GM12878 (cell line): ENCODE measurements around the gene CCDC15. TPM values are rescaled to one million over a fixed set of nuclear protein-coding genes. Genes with fewer than 3 reads are reported as not detected.

Experiments used
- ATAC-seq: fragments of 200-7000 bp; cut with Tn5 transposase; 3 replicates; pipeline ENCODE4 v1.9.1; 2020; ENCODE audit warnings: mild to moderate bottlenecking, moderate library complexity
- BruUV-seq: library from RNA; stranded (reverse); fragments of 400-500 nt; replicated peaks from 2 replicates; lab custom pipeline; 2021; lab: Mats Ljungman, UMichigan
- CTCF ChIA-PET: fragments of 300-600 bp; sonication (Branson Sonifier 250); formaldehyde crosslinking; extraction: SDS; loops from one replicate; lab custom pipeline; 2021; ENCODE audit warnings: inconsistent platforms; lab: Yijun Ruan, JAX
- POLR2A ChIA-PET: fragments of 350-600 bp; formaldehyde crosslinking; extraction: SDS; loops from one replicate; lab custom pipeline; 2021; ENCODE audit warnings: inconsistent platforms; lab: Charles Lee
- RAD21 ChIA-PET: fragments of 300-600 bp; sonication (Branson Sonifier 250); formaldehyde crosslinking; loops from one replicate; lab custom pipeline; 2023; ENCODE audit warnings: antibody characterized with exemption; ENCODE audit not compliant: unreplicated experiment; lab: Charles Lee
- SMC1A ChIA-PET: fragments of 300-600 bp; sonication (Branson Sonifier 250); formaldehyde crosslinking; loops from one replicate; lab custom pipeline; 2023; ENCODE audit not compliant: unreplicated experiment, uncharacterized antibody; lab: Charles Lee
- DNase-seq: peaks from one replicate; pipeline ENCODE4 v3.0.0-alpha.2; 2011; ENCODE audit warnings: low read depth, low spot score
- FAIRE-seq: peaks from 3 replicates; lab custom pipeline; 2011; peaks lifted over from hg19 to GRCh38; lab: Jason Lieb, UNC
- H2AFZ ChIP-seq: 2 replicates; pipeline ENCODE4 v1.6.0; 2011; ENCODE audit warnings: low read depth, low read length, control low read depth; ENCODE audit not compliant: control insufficient read depth
- H3K27ac ChIP-seq: 2 replicates; pipeline ENCODE4 v1.5.1; 2011; ENCODE audit warnings: control low read depth; ENCODE audit not compliant: control insufficient read depth, insufficient read depth
- H3K27me3 ChIP-seq, 2 experiments: replicated peaks in 1 of 2; 2 replicates each; pipeline versions ENCODE4 v1.6.0 to v1.6.1; 2011; ENCODE audit warnings: low read length in 1 of 2; ENCODE audit not compliant: control insufficient read depth in 2 of 2, insufficient read depth in 2 of 2
- H3K36me3 ChIP-seq, 2 experiments: 2 replicates each; pipeline ENCODE4 v1.5.1; 2011; ENCODE audit warnings: low read length in 1 of 2; ENCODE audit not compliant: control insufficient read depth in 2 of 2, insufficient read depth in 2 of 2
- H3K4me1 ChIP-seq: 2 replicates; pipeline ENCODE4 v1.6.1; 2011; ENCODE audit warnings: mild to moderate bottlenecking, low read length, moderate library complexity, mixed read lengths; ENCODE audit not compliant: control insufficient read depth, insufficient read depth
- H3K4me2 ChIP-seq: 2 replicates; pipeline ENCODE4 v1.6.0; 2011; ENCODE audit warnings: control low read depth; ENCODE audit not compliant: control insufficient read depth, insufficient read depth
- H3K4me3 ChIP-seq: fragments of 200-600 bp; sonication (generic); 2 replicates; pipeline ENCODE4 v1.5.1; 2016
- H3K79me2 ChIP-seq: 2 replicates; pipeline ENCODE4 v1.6.0; 2011; ENCODE audit warnings: low read length; ENCODE audit not compliant: control insufficient read depth, insufficient read depth
- H3K9ac ChIP-seq: 2 replicates; pipeline ENCODE4 v1.8.0; 2011; ENCODE audit warnings: low read length, control low read depth, mixed read lengths; ENCODE audit not compliant: control insufficient read depth, insufficient read depth
- H3K9me3 ChIP-seq: replicated peaks from 3 replicates; pipeline ENCODE4 v1.5.1; 2011; ENCODE audit warnings: mild to moderate bottlenecking, low read length; ENCODE audit not compliant: control insufficient read depth, insufficient read depth
- H4K20me1 ChIP-seq: 2 replicates; pipeline ENCODE4 v1.6.0; 2011; ENCODE audit not compliant: control insufficient read depth, insufficient read depth
- CBX5 ChIP-seq: sonication (generic); IDR thresholded peaks from 2 replicates; pipeline ENCODE4 v1.6.1; 2016; ENCODE audit warnings: low read depth, moderate library complexity, mild to moderate bottlenecking, inconsistent platforms
- E2F4 ChIP-seq: IDR thresholded peaks from 2 replicates; pipeline ENCODE4 v1.6.1; 2012; ENCODE audit warnings: low read depth, low read length, improper control_type of control experiment
- HDAC6 ChIP-seq: fragments of 200-600 bp; sonication (generic); IDR thresholded peaks from one replicate; pipeline ENCODE4 v1.8.0; 2017; ENCODE audit warnings: antibody characterized with exemption; ENCODE audit not compliant: unreplicated experiment
- MAX ChIP-seq: IDR thresholded peaks from 2 replicates; pipeline ENCODE4 v1.6.1; 2012; ENCODE audit warnings: low read depth, low read length, improper control_type of control experiment
- SMAD5 ChIP-seq: IDR thresholded peaks from 2 replicates; pipeline ENCODE4 v1.6.1; 2016; ENCODE audit warnings: antibody characterized with exemption, low read depth
- SMC3 ChIP-seq: IDR thresholded peaks from 2 replicates; pipeline ENCODE4 v1.6.1; 2011; ENCODE audit warnings: low read length, improper control_type of control experiment, borderline replicate concordance
- ZBTB33 ChIP-seq: fragments of 450-650 bp; IDR thresholded peaks from 2 replicates; pipeline ENCODE4 v1.6.1; 2017; ENCODE audit warnings: mild to moderate bottlenecking
- WGBS: methylation state at CpG from one replicate; pipeline ENCODE4 v1.1.6; 2016; ENCODE audit warnings: low lambda C conversion rate; ENCODE audit not compliant: insufficient replicate concordance, insufficient coverage; ENCODE audit errors: missing lambda C conversion rate; 5-methylcytosine and 5-hydroxymethylcytosine counted together
- in situ Hi-C: fragments of 300-500 bp; cut with MboI; formaldehyde crosslinking; loops from 9 replicates; pipeline ENCODE4 v1.14.3; 2018; ENCODE audit warnings: mixed read lengths
- intact Hi-C: fragments of 100-400 bp; cut with micrococcal nuclease; formaldehyde crosslinking; loops from one replicate; pipeline ENCODE4 v1.14.2; 2022; ENCODE audit not compliant: unreplicated experiment
- polyA plus RNA-seq, 11 experiments: library from polyadenylated mRNA; depleted of rRNA in 4 of 11; unstranded in 6 of 11; stranded (reverse) in 5 of 11; fragments of >200 nt; fragmentation: Nextera tagmentation in 4 of 11; fragmentation: Illumina TruSeq in 1 of 11; extraction: Ambion mirVana in 4 of 11; extraction: Trizol in 1 of 11; gene quantifications; 1 replicate in 1 of 11; 2 replicates in 10 of 11; pipeline versions ENCODE4 v1.2.1 to v1.2.3, GENCODE V29; 2011 to 2016; ENCODE audit warnings: inconsistent platforms in 2 of 11, missing spikeins in 2 of 11, low read depth in 1 of 11
- total RNA-seq, 4 experiments: library from RNA; depleted of rRNA in 3 of 4; stranded (reverse); fragments of >200 nt in 3 of 4; fragmentation: Illumina TruSeq in 1 of 4; extraction: Trizol in 1 of 4; gene quantifications; 2 replicates each; pipeline versions ENCODE4 v1.2.1 to v1.2.3, GENCODE V29; 2013 to 2021

Gene CCDC15
- total and polyA plus RNA-seq, 10 of the 15 experiments (the other 5 are each of a cell fraction or from before 2014, with no cell fraction given) = 2.0 to 5.3 (median 3.3) TPM

DNA sequence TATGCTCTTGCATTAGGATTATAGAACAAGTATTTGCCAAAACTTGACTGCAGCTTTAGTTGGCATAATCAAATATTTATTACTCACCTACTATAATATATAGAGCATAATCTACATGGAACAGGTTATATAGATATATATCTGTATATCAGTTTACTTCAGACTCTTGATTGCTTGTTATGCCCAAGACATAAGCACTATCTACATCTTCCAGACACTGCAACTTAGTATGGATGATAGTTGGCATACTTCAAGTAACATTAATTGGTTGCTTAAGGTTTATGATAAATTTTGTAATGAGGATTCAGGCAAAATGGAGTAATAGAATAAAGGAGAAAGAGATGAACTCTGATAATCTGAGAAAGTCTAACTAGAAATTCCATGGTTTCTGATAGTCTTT, 1.0 kb downstream of the CCDC15 start:
- no peak for FAIRE-seq
- in situ Hi-C loops = loop anchor here (10.0 to 25.0 kb wide), 2 partner anchors 190 to 932 kb away; partner anchors contain the start of gene HYLS1

DNA sequence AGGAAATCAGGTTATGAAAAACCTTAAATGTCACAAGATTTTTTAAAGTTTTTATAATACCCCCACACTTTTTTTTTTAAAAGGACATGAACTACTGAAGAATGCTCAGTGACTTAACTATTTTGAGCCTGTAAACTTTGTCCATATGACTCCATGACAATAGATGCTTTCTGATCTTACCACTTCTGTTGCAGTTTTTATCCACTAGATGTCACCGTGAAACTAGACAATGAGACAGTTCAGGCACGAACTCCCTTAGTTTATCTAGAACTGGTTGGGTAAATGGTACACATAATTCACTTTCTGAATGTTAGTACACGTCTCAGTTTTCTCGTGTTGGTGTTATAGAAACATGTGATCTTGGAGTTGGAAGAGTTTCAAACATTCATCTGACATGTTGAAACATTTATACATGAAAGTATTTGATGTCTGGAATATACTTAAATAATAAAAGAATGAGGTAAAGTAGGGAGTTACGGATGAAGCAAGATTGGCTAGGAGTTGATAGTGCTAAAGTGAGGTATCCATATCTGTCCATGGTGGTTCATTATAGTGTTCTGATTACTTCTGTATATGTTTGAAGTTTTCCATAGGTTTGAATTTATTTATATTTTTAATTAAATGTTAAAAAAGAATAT, 8.1 kb downstream of the CCDC15 start:
- peak; percentile 51 for DNase-seq
- no peaks in the 10 kb centered on the region for H3K27me3 ChIP-seq
- no peaks in the 10 kb centered on the region for H4K20me1 ChIP-seq
- in situ Hi-C loops = loop anchor here (25.0 kb wide), 1 partner anchor 925 kb away; the partner anchor contains the start of gene HYLS1
- no peaks in the 10 kb centered on the region for H3K79me2 ChIP-seq
- H3K4me1 ChIP-seq = no peaks in the 10 kb centered on the region
- intact Hi-C loops = loop anchor here (1.0 to 5.0 kb wide), 3 partner anchors 179 to 445 kb away; no protein-coding TSS in a partner anchor
- no peak overlapping the region for H3K4me3 ChIP-seq
- ChIA-PET RAD21 (interaction anchor here (2.1 to 3.6 kb wide), 2 partner anchors 129 to 179 kb away, joined by 7 to 32 read pairs; no protein-coding TSS in a partner anchor), SMC1A (interaction anchor here (2.6 to 5.5 kb wide), 2 partner anchors 144 to 180 kb away, joined by 11 to 52 read pairs; no protein-coding TSS in a partner anchor), POLR2A (no interaction called here), CTCF (interaction anchor here (0.8 to 3.4 kb wide), 4 partner anchors 162 to 462 kb away, joined by 3 to 20 read pairs (median 10); no protein-coding TSS in a partner anchor)
- ATAC-seq = peak; percentile 97
- no peaks in the 10 kb centered on the region for H3K36me3 ChIP-seq
- no peak overlapping the region for H3K9ac ChIP-seq
- H2AFZ ChIP-seq = no peak overlapping the region
- no peaks in the 10 kb centered on the region for H3K9me3 ChIP-seq
- no peak overlapping the region for H3K27ac ChIP-seq
- H3K4me2 ChIP-seq = no peak overlapping the region
- BruUV-seq = no TSS peak
- WGBS = 23% methylated on average over 5 of the region's 5 CpGs
- FAIRE-seq = peak; percentile 97
- TF ChIP-seq E2F4 (no peak), MAX (no peak), ZBTB33 (no peak), SMC3 (peak; percentile 95)

More for the DNA sequence above, 1.0 kb downstream of the CCDC15 start:
- intact Hi-C loops = loop anchor here (2.0 kb wide), 1 partner anchor 118 kb away; no protein-coding TSS in a partner anchor
- SMC1A ChIA-PET = interaction anchor here (1.5 to 1.8 kb wide), 2 partner anchors 117 to 186 kb away, joined by 6 to 7 read pairs; no protein-coding TSS in a partner anchor
- Histone ChIP-seq H4K20me1 (no peaks in the 10 kb centered on the region), H3K4me2 (peak overlapping the region; percentile 77), H3K36me3 (no peaks in the 10 kb centered on the region), H3K27ac (no peak overlapping the region), H2AFZ (no peak overlapping the region; the same call in 1 of the 2 replicates), H3K27me3 (no peaks in the 10 kb centered on the region), H3K4me3 (no peak overlapping the region), H3K4me1 (no peaks in the 10 kb centered on the region; the same call in 1 of the 2 replicates), H3K79me2 (no peaks in the 10 kb centered on the region), H3K9ac (no peak overlapping the region; the same call in 1 of the 2 replicates), H3K9me3 (no peaks in the 10 kb centered on the region)
- no peak for DNase-seq
- POLR2A ChIA-PET = interaction anchor here (1.4 kb wide), 1 partner anchor 391 kb away, joined by 3 read pairs; no protein-coding TSS in a partner anchor
- TF ChIP-seq CBX5 (no peak), SMAD5 (no peak), HDAC6 (no peak)
- RAD21 ChIA-PET = interaction anchor here (1.3 kb wide), 1 partner anchor 154 kb away, joined by 4 read pairs; no protein-coding TSS in a partner anchor
- no peak for ATAC-seq
- no TSS peak for BruUV-seq
- CTCF ChIA-PET = interaction anchor here (0.9 to 2.8 kb wide), 4 partner anchors 155 to 450 kb away, joined by 4 to 17 read pairs (median 6); no protein-coding TSS in a partner anchor
